HG03103 (cell line): Measurements from ENCODE around the gene CDC42BPG.

Source experiments
- ATAC-seq: cut with Tn5 transposase; IDR thresholded peaks from one replicate; pipeline ENCODE4 v1.9.1; 2021; ENCODE audit warnings: low read depth; ENCODE audit not compliant: unreplicated experiment

The CDC42BPG gene, protein sequence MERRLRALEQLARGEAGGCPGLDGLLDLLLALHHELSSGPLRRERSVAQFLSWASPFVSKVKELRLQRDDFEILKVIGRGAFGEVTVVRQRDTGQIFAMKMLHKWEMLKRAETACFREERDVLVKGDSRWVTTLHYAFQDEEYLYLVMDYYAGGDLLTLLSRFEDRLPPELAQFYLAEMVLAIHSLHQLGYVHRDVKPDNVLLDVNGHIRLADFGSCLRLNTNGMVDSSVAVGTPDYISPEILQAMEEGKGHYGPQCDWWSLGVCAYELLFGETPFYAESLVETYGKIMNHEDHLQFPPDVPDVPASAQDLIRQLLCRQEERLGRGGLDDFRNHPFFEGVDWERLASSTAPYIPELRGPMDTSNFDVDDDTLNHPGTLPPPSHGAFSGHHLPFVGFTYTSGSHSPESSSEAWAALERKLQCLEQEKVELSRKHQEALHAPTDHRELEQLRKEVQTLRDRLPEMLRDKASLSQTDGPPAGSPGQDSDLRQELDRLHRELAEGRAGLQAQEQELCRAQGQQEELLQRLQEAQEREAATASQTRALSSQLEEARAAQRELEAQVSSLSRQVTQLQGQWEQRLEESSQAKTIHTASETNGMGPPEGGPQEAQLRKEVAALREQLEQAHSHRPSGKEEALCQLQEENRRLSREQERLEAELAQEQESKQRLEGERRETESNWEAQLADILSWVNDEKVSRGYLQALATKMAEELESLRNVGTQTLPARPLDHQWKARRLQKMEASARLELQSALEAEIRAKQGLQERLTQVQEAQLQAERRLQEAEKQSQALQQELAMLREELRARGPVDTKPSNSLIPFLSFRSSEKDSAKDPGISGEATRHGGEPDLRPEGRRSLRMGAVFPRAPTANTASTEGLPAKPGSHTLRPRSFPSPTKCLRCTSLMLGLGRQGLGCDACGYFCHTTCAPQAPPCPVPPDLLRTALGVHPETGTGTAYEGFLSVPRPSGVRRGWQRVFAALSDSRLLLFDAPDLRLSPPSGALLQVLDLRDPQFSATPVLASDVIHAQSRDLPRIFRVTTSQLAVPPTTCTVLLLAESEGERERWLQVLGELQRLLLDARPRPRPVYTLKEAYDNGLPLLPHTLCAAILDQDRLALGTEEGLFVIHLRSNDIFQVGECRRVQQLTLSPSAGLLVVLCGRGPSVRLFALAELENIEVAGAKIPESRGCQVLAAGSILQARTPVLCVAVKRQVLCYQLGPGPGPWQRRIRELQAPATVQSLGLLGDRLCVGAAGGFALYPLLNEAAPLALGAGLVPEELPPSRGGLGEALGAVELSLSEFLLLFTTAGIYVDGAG (N-terminal part only)

DNA sequence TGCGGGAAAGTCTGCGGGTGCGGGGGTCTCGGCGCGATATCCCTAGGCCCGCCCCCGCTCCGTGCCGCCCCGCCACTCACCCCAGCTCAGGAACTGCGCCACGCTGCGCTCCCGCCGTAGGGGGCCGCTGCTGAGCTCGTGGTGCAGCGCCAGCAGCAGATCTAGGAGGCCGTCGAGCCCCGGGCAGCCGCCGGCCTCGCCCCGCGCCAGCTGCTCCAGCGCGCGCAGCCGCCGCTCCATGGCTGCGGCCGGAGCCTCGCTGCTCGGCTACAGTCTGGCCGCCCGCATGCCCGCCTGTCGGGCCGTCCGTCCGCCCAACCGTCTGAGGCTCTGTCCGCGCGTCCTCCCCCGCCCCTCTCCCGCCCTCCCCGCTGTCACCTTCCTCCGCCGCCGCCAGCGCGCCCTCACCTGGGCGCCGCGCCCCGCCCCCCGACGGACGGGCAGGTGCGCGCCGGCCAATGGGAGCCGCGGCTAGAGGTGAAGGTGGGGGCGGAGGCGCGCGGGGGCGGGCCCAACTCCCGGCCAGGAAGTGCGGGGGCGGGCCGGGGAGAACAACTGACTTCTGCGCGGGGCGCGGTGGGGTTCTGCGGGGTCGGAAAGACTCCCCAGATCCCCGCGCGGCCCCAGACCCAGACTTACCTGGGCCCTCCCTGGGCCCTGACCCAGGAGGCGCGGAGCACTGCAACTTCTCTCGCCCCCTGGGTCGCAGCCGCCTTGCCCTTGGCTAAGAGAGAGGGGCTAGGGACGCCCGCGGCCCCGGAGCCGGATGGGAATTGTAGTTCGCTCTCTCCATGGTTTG lies at the start of gene CDC42BPG:
Gene CDC42BPG, minus strand, starts transcription at position 324 of the 799 bp plus-strand sequence. Its CDS starts 84 bp downstream, at position 240.
- ATAC-seq, result no peak

DNA sequence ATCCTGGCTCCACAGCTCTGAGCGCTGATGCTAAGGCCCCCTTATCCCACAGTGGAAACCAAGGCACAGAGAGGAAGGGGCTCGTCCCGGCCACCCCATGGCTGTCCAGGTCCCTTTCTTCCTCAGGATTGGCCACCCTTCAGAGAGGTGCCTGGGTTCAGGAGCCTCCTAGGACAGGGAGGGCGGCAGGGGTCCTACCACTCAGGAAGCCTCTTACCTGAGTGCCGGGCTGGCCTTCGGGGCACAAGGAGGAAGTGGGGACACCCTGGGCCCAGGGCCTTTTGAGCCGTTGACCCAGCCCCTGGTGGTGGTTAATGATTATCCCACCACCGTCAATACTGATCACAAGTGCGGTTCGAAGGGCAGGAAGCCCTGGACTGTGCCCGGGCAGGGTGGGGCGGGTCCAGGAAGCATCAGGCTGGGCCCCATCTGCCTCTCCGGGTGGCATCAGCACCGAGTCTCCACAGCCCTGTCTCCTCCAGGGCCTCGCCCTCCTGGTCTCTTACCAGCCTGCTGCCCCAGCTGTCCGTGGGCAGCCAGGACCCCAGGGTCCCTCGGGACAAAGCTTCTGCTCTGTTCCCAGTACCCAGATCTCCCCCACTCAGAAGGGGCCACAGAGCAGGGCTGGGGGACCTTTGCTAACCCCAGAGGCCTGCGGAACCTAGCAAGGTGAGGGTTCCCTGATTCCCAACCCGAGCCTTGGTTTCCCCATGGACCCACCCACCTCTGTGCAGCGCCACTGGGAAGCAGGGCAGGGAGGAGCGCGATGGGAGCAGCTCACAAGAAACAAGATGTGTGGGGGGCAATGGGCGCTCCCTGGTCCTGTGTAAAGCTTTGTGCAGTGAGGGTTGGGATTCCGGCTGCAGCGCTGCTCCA lies 49.0 kb upstream of the CDC42BPG start:
- ATAC-seq, result no peak

DNA sequence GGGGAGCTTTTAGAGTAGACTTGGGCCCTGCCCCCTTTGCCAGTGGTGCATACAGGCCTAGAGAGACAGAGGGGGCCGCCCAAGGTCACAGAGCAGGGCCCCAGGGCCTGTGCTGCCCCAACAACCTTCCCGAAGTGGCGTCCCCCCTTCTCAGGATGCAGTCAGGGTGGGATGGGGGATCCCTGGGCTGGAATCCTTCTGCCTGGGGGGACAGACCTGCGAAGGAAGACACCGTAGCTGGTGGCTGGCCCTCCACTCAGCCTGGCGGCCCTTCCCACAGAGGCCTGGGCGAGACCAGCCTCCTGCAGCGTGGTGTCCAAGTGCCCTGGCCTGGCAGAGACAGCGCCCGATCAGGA lies 48.4 kb upstream of the CDC42BPG start:
- ATAC-seq, result no peak

DNA sequence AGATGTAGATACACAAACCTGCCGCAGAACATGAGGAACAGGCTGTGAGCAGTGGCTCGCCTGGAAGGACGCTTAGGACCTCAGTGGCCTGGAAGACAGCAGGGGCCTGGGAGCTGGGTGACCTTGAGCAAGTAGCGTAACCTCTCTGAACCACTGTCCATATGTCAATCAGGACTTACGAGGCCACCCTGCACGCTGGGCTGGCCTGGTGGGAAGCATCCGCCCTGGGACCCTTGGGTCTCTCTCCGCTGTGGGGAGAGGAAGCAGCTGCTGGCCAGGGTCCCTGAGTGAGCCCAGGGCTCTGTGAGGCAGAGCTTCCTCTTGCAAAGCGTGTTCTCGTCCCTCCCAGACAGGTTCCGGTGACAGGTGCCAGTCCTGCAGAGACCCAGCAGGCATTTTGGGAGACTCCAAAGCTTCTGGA lies 48.0 kb upstream of the CDC42BPG start:
- no peak for ATAC-seq

DNA sequence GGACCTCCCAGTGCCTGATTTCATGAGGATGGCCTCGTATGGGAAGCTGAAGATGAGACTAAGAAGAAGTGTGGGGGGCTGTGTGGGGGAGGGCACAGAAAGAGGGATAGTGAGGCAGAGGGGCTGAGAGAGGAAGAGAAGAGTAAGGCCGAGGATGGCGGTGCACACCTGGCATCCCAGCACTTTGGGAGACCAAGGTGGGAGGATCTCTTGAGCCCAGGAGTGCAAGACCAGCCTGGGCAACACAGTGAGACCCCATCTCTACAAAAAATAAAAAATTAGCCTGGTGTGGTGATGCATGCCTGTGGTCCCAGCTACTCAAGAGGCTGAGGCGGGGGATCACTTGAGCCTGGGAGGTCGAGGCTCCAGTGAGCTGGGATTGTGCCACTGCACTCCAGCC lies 47.4 kb upstream of the CDC42BPG start:
- no peak for ATAC-seq

DNA sequence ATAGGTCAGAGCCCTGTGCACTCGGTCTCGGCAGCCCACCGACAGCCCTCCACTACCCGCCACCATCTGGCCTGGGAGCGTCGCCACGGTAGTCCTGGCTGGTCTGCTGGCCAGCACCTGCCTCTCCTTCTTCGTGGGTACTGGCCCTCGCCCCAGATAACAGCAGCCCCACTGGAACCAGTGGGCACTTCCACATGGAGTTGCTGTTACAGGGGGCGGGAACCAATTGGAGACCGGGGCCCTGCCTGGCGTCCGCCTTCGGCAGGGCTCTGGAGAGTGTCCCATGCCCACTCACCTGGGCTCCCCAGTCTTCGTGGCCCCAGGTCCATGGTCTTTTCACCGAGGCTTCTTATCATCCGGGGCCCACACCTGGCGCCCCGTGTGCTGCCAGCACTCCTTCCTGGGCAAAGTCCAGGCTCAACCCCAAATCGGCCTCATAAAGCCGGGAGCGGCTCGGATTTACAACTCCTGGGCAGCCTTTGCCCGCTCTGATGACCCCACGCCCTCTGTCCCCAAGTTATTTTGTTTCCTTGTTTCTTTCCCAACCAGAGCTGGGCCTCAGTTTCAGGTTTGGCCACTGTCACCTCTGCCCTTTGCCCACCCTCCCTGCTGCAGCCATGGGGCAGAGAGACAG lies 46.9 kb upstream of the CDC42BPG start:
- ATAC-seq, result no peak

DNA sequence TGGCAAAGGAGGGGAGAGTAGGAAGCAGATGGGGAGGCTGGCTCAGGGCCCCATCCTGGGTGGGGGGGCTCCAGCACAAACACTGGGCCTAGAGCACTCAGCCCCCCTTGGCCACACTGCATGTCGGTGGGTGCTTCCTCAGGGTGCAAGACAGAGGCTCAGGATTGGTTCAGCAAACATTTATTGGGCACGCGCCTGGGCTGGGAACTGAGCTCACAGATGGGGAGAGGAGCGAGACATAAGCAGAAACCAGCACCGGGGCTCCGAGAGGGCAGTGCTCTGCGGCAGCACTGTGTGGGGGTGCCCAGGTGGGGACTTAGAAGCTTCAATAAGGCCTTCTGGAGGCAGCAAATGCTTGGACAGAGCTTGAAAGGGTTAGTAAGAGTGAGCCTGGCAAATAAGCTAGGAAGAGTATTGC lies 46.1 kb upstream of the CDC42BPG start:
- ATAC-seq, result no peak

DNA sequence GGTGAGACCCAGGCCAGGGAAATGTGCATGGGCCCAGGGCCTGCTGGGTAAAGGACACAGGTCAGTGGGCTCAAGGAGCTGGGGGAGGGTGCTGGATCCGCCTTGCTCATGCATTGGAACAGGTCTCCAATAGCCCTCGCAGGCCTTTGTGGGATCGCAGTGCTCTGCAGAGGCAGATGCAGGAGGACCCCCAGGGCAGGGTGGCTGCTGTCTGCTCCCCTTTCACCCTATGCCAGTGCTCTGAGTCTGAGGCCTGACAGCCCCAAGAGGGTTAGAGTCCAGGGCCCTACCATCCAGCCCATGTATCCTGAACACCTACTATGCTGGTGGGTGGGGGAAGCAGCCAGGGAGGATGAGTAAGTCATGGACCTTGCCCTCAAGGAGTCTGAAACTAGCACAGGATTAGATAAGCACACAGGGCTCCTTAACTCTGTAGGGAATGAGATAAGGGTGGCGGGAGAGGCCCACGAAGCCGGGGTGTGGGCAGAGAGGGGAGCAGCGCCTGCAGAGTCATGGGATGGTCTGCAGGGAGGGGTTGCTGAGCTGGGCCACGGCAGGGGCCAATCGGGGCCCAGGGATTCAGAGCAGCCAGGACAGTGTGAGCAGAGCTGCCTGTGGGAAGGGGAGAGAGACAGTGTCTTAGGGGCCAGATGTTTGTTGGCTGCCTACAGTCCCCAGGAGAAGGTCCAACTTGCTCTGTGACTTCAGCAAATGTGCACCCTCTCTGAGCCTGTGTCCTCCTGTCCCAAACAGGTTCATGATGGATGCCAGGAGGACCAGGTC lies 44.5 kb upstream of the CDC42BPG start:
- no peak for ATAC-seq

DNA sequence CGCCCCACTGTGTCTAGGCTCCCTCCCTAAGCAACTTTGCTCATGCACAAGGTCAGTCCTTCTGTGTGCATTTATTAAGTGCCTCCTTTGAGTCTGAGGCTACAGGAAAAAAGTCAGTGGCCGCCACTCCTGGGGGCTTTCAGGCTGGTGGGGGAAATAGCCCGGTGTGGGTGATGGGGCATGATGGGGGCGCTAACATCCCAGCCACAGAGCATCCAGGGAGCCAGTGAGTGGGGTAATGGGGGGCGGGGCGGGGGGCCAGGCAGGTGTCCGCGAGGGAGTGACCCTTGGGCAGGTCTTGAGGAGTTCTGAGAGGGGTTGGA lies 43.9 kb upstream of the CDC42BPG start:
- ATAC-seq, result no peak

DNA sequence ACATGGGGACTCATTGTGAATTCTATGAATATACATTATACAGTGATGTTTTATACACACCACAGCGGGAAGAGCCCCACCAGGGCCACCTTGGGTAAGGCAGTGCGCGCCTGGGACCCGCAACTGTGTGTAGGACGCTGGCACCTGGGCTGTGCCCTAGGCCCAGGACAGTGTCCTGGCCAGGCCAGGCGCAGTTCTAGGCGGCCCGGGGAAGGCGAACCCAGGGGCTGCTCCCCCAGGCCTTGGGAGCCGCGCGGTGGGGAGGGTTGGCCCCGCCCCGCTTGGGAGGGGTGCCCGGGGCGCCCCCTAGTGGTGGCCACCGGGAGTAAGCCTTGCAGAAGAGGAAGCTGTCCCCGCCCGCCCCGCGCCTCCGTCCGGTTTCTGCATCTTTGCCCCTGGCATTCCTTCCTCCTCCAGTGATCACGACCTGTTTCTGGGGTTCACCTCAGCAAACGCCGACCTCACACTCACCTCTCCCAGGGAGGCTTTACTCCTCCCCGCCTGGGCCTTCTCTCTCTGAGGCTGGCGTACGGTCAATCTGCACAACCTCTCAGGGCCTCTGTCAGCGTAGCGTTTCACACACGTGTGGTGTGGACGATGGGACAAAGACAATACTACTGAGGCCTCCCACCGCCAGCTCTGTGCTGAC lies 43.4 kb upstream of the CDC42BPG start:
- ATAC-seq, result peak; percentile 56

DNA sequence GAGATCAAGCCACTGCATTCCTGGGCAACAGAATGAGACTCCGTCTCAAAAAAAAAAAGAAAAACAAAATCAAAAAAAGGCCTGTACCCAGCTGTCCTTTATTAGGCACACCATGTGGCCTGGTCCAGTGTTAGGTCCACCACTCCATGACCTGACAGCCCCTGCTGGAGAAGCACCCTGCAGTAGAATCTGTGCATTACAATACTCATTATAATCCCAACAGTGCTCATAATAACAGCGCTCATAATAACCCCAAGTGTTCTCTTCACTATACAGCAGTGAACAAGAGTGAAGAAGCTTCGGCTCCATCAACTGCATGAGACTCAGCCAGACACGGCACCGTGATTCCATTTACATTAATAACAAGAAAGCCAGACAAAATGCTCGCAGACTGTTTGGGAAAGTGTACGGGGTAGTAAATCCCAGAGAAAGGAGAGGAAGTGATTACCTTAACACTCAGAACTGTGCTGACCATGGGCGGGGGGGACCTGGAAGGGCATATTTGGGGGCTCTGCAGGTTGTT lies 42.8 kb upstream of the CDC42BPG start:
- no peak for ATAC-seq

DNA sequence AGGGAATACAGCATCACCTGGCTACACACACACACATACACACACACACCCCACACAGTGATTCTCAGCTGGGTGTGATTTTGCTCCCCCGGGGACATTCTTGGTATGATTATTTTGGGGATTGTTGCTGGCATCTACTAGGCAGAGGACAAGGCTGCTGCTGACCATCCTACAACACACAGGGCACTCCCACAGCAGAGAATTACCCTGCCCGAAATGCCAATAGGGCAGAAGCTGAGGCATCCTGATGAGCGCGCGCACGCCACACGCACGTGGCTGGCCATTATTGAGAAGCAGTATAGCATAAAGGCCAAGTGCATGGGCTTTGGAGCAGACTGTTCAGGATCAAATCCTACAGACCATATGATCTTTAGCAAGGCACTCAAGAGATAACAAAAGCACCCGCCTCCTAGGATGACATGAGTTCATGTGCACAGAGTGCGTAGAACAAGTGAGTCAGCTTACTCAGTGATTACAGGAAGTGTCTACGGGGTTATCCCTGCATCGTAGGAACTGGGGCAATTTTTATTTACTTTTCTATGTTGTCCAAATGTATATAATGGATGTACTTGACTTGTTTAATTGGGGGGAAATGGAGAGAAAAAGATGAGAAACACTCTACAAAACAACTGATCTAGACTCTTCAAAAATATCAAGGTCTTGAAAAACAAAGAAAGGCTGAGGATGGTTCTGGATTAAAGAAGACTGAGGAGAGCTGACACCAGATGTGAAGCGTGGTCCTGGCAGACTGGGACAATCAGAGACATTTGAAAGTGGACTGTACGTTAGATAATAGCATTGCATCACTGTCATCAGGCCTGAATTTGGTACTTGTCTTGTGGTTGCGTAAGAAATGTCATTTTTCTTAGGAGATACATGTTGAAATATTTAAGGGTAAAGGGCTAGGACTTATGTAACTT lies 41.2 kb upstream of the CDC42BPG start:
- ATAC-seq, result no peak

DNA sequence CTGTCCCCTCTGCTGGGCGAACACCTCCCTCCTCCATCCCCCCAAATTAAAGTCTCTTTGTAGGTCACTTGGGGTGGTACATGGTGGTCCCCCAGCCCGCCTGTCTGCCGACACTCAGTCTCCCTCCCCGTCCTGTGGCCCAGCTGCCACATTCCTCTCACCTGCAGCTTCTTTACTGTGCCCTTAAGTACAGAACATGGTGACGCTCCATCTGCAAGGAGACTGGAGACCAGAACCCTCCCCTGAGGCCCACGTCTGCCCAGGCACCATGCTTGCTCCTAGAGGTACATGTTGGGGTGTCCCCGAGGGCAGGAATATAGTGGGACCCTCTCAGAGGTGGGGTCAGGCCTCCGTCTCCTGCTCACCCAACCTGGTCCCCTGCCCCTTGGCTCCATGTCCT lies 39.6 kb upstream of the CDC42BPG start:
- no peak for ATAC-seq

DNA sequence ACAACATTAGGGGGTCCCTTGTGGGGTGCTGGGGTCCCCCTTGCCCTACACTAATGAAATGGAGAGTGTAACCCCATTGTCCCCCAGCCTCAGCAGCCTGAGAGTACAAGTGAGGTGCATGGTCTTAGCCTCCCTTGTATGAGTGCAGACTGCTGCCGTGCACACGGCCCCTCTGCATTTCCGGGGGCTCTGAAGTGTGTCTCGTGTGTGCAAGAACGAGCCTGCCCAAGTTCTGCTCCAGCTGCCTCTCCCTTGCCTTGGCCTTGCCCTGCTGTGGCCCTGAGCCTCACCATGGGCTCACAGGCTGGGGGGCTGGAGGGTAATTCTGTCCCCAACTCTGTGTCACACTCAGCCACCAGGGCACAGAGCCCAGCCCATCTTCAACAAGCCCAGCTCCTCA lies 39.1 kb upstream of the CDC42BPG start:
- no peak for ATAC-seq

DNA sequence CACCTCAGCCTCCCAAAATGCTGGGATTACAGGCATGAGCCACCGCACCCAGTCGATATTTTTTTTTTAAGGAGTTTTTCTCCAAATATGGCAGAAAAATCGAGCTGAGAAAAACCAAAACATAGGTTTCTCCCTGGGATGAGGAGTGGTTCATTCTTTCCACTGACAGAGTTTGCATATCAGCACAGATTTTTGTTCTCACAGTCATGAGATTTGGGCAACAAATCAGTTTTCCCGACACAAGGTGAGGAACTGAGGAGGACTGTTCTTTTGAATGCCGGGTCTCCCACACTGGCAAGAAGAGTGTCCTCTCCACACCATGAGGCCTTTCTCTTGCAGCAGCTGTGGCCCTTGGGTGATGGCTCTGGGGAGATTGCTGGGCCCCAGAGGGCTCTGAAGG lies 37.8 kb upstream of the CDC42BPG start:
- ATAC-seq, result no peak

DNA sequence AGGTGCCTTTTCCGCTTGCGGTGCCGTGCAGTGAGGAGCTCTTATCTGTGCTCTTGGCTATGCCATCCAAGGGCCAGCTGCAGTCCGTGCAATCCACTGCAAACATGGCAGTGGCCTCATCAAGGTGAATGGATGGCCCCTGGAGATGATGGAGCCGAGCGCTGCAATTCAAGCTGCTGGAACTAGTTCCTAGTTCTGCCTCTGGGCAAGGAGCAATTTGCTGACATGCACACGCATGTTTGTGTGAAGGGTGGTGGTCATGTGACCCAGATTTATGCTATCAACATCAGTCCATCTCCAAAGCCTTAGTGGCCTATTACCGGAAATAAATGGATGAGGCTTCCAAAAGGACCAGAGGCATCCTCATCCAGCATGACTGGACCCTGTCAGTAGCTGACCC lies 37.0 kb upstream of the CDC42BPG start:
- ATAC-seq, result no peak
